HEK293T (cell line): ENCODE results near the gene SLITRK1.

ENCODE experiments used
- BHLHE40 ChIP-seq: fragments of 450-650 bp; IDR thresholded peaks from 2 replicates; pipeline ENCODE4 v1.6.1; 2016; ENCODE audit warnings: mild to moderate bottlenecking, moderate library complexity, borderline replicate concordance
- SP1 ChIP-seq: fragments of 450-650 bp; IDR thresholded peaks from 2 replicates; pipeline ENCODE4 v1.6.1; 2017
- SUZ12 ChIP-seq: fragments of 450-650 bp; IDR thresholded peaks from 2 replicates; pipeline ENCODE4 v1.6.1; 2016; ENCODE audit warnings: mild to moderate bottlenecking
- TF ChIP-seq, protein P1 (sequence below): fragments of 450-650 bp; IDR thresholded peaks from 2 replicates; pipeline ENCODE4 v1.6.1; 2016

DNA sequence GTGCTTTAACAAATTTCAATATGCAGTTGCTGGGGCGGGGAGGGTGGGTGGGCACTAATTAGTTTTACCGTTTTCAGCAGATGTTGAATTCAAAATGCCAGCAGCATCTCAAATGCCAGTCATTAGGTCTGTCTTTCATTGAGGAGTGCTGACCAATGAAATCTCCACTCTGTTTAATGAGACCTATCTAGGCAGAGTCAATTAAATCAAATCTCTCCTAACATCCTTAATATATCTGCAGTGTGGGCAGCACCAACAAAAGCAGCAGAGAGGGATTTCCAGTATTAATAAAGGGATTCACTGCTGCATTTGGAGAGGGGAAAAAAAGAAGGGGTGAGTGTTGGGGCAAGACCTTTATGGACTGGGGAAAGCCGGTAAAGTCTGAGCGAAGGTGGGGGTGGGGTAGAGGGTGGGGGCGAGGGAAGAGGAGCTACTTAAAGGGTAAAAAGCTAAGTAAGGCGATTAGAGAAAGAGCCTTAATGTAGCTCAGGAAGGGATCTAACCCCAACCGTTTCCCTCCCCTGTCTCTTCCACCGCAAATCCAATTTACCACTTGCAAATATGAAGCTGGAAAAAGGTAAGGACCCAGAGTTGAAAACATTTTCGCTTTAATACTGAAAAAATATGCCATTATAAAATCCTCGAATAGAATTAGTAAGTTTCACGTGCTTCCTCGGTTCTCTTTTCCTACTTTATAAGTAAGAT is 4.5 kb downstream of the SLITRK1 start:
- TF ChIP-seq, protein P1, sequence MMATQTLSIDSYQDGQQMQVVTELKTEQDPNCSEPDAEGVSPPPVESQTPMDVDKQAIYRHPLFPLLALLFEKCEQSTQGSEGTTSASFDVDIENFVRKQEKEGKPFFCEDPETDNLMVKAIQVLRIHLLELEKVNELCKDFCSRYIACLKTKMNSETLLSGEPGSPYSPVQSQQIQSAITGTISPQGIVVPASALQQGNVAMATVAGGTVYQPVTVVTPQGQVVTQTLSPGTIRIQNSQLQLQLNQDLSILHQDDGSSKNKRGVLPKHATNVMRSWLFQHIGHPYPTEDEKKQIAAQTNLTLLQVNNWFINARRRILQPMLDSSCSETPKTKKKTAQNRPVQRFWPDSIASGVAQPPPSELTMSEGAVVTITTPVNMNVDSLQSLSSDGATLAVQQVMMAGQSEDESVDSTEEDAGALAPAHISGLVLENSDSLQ = no peak
- TF ChIP-seq SP1 (no peak), SUZ12 (no peak), BHLHE40 (no peak)
